HUES64 (cell line): Measurements from ENCODE around the gene FSTL4.

ENCODE experiments used
- H3K27ac ChIP-seq: 2 replicates; pipeline ENCODE4 v1.7.0; 2013; ENCODE audit warnings: low read depth, low read length, inconsistent platforms
- H3K27me3 ChIP-seq: 2 replicates; pipeline ENCODE4 v1.6.1; 2013; ENCODE audit warnings: mild to moderate bottlenecking, low read length; ENCODE audit not compliant: insufficient read depth
- H3K36me3 ChIP-seq: 2 replicates; pipeline ENCODE4 v1.6.1; 2013; ENCODE audit warnings: mild to moderate bottlenecking, low read length; ENCODE audit not compliant: insufficient read depth
- H3K4me1 ChIP-seq: 2 replicates; pipeline ENCODE4 v1.6.1; 2013; ENCODE audit warnings: mild to moderate bottlenecking, low read length, moderate library complexity; ENCODE audit not compliant: insufficient read depth
- H3K4me3 ChIP-seq: 2 replicates; pipeline ENCODE4 v1.5.1; 2013; ENCODE audit warnings: mild to moderate bottlenecking, low read length, moderate library complexity
- H3K9ac ChIP-seq: 2 replicates; pipeline ENCODE4 v1.6.1; 2013; ENCODE audit warnings: mild to moderate bottlenecking, low read depth, low read length
- H3K9me3 ChIP-seq: 2 replicates; pipeline ENCODE4 v1.6.1; 2013; ENCODE audit warnings: low read depth, low read length; ENCODE audit not compliant: insufficient read depth
- WGBS: fragments of 150-250, 120-280 bp; methylation state at CpG from one replicate; pipeline ENCODE4 v1.1.7; 2013; ENCODE audit warnings: missing lambda C conversion rate; 5-methylcytosine and 5-hydroxymethylcytosine counted together

The FSTL4 gene

GRCh38 chr5:133285583-133286021, 326.7 kb downstream of the FSTL4 start:
- Histone ChIP-seq H3K9ac (no peak overlapping the region), H3K36me3 (no peaks in the 10 kb centered on the region), H3K9me3 (no peaks in the 10 kb centered on the region), H3K4me3 (no peak overlapping the region), H3K27me3 (no peaks in the 10 kb centered on the region), H3K27ac (no peak overlapping the region), H3K4me1 (no peaks in the 10 kb centered on the region)
- WGBS, result 89% methylated on average over 7 of the region's 7 CpGs

- H3K4me1 ChIP-seq, result no peaks in the 10 kb centered on the region
- H3K9me3 ChIP-seq, result no peaks in the 10 kb centered on the region
- 90% methylated on average over 3 of the region's 3 CpGs for WGBS
- H3K27ac ChIP-seq, result no peak overlapping the region
- H3K27me3 ChIP-seq, result no peaks in the 10 kb centered on the region
- H3K36me3 ChIP-seq, result no peaks in the 10 kb centered on the region
- H3K4me3 ChIP-seq, result no peak overlapping the region
- H3K9ac ChIP-seq, result no peak overlapping the region
Measured at GRCh38 chr5:133284306-133284705, 328.0 kb downstream of the FSTL4 start.

GRCh38 chr5:133278317-133278716, 334.0 kb downstream of the FSTL4 start:
- Histone ChIP-seq H3K36me3 (no peaks in the 10 kb centered on the region), H3K4me3 (no peak overlapping the region), H3K9ac (no peak overlapping the region), H3K27ac (no peak overlapping the region), H3K27me3 (no peaks in the 10 kb centered on the region), H3K4me1 (peaks cover 6% of the 10 kb centered on the region; the same call in 1 of the 2 replicates), H3K9me3 (no peaks in the 10 kb centered on the region)
- WGBS, result 91% methylated on average over 4 of the region's 4 CpGs

GRCh38 chr5:133277744-133278143, 334.6 kb downstream of the FSTL4 start:
- Histone ChIP-seq H3K4me1 (peaks cover 7% of the 10 kb centered on the region; the same call in 1 of the 2 replicates), H3K27me3 (no peaks in the 10 kb centered on the region), H3K9ac (no peak overlapping the region), H3K36me3 (no peaks in the 10 kb centered on the region), H3K4me3 (no peak overlapping the region), H3K27ac (no peak overlapping the region), H3K9me3 (no peaks in the 10 kb centered on the region)
- WGBS, result 94% methylated on average over 8 of the region's 8 CpGs

- Histone ChIP-seq H3K36me3 (no peaks in the 10 kb centered on the region), H3K9ac (no peak overlapping the region), H3K9me3 (no peaks in the 10 kb centered on the region), H3K4me3 (no peak overlapping the region), H3K4me1 (peaks cover 7% of the 10 kb centered on the region; the same call in 1 of the 2 replicates), H3K27me3 (no peaks in the 10 kb centered on the region), H3K27ac (no peak overlapping the region)
- WGBS, result 87% methylated on average over 4 of the region's 4 CpGs
Measured at GRCh38 chr5:133276171-133276570, 336.2 kb downstream of the FSTL4 start.

GRCh38 chr5:133275631-133276030, 336.7 kb downstream of the FSTL4 start:
- no peak overlapping the region for H3K4me3 ChIP-seq
- no peak overlapping the region for H3K27ac ChIP-seq
- H3K4me1 ChIP-seq, result peaks cover 7% of the 10 kb centered on the region; the same call in 1 of the 2 replicates
- H3K27me3 ChIP-seq, result no peaks in the 10 kb centered on the region
- 84% methylated on average over 7 of the region's 7 CpGs for WGBS
- no peaks in the 10 kb centered on the region for H3K9me3 ChIP-seq
- H3K9ac ChIP-seq, result no peak overlapping the region
- no peaks in the 10 kb centered on the region for H3K36me3 ChIP-seq

- H3K27ac ChIP-seq, result no peak overlapping the region
- no peak overlapping the region for H3K9ac ChIP-seq
- H3K36me3 ChIP-seq, result no peaks in the 10 kb centered on the region
- H3K27me3 ChIP-seq, result no peaks in the 10 kb centered on the region
- peaks cover 7% of the 10 kb centered on the region; the same call in 1 of the 2 replicates for H3K4me1 ChIP-seq
- H3K4me3 ChIP-seq, result no peak overlapping the region
- no peaks in the 10 kb centered on the region for H3K9me3 ChIP-seq
- WGBS, result 71% methylated on average over 5 of the region's 5 CpGs
Measured at GRCh38 chr5:133274597-133274935, 337.8 kb downstream of the FSTL4 start.

- H3K4me3 ChIP-seq, result no peak overlapping the region
- H3K27ac ChIP-seq, result no peak overlapping the region
- peaks cover 7% of the 10 kb centered on the region; the same call in 1 of the 2 replicates for H3K4me1 ChIP-seq
- no peaks in the 10 kb centered on the region for H3K36me3 ChIP-seq
- 0 out of 2 replicates have a peak overlapping the region, but pooled peaks have one; percentile 2 for H3K9ac ChIP-seq
- H3K27me3 ChIP-seq, result no peaks in the 10 kb centered on the region
- no peaks in the 10 kb centered on the region for H3K9me3 ChIP-seq
- 72% methylated on average over 8 of the region's 8 CpGs for WGBS
Measured at GRCh38 chr5:133273661-133274596, 338.4 kb downstream of the FSTL4 start.

- Histone ChIP-seq H3K9me3 (no peaks in the 10 kb centered on the region), H3K4me1 (peaks cover 7% of the 10 kb centered on the region; the same call in 1 of the 2 replicates), H3K27ac (no peak overlapping the region), H3K27me3 (no peaks in the 10 kb centered on the region), H3K9ac (no peak overlapping the region), H3K36me3 (no peaks in the 10 kb centered on the region), H3K4me3 (no peak overlapping the region)
- 96% methylated on average over 16 of the region's 16 CpGs for WGBS
Measured at GRCh38 chr5:133272345-133272744, 340.0 kb downstream of the FSTL4 start.

GRCh38 chr5:133271606-133272005, 340.7 kb downstream of the FSTL4 start:
- no peak overlapping the region for H3K9ac ChIP-seq
- H3K4me3 ChIP-seq, result no peak overlapping the region
- no peaks in the 10 kb centered on the region for H3K27me3 ChIP-seq
- 92% methylated on average over 5 of the region's 5 CpGs for WGBS
- peaks cover 7% of the 10 kb centered on the region; the same call in 1 of the 2 replicates for H3K4me1 ChIP-seq
- no peak overlapping the region for H3K27ac ChIP-seq
- no peaks in the 10 kb centered on the region for H3K36me3 ChIP-seq
- no peaks in the 10 kb centered on the region for H3K9me3 ChIP-seq

- H3K27ac ChIP-seq, result no peak overlapping the region
- H3K9ac ChIP-seq, result no peak overlapping the region
- H3K4me1 ChIP-seq, result peaks cover 7% of the 10 kb centered on the region; the same call in 1 of the 2 replicates
- no peaks in the 10 kb centered on the region for H3K27me3 ChIP-seq
- H3K9me3 ChIP-seq, result no peaks in the 10 kb centered on the region
- no peak overlapping the region for H3K4me3 ChIP-seq
- WGBS, result 95% methylated on average over 5 of the region's 5 CpGs
- H3K36me3 ChIP-seq, result no peaks in the 10 kb centered on the region
Measured at GRCh38 chr5:133269691-133270090, 342.6 kb downstream of the FSTL4 start.
